Measurements from ENCODE around the gene CCDC88C. TPM values are rescaled to one million over a fixed set of nuclear protein-coding genes. Genes with fewer than 3 reads are reported as not detected.

Gene CCDC88C
- total and polyA plus RNA-seq, 2 donors = 25.6 to 47.4 TPM

GRCh38 chr14:91256661-91257060 is 161.0 kb downstream of the CCDC88C start:
- DNase-seq (ENCODE audit: low read depth in 6 of 9, low spot score in 9 of 9) = no peak
- Histone ChIP-seq H3K27me3 (ENCODE audit: control insufficient read depth in 2 of 2, insufficient read depth in 1 of 2, low read length in 1 of 2) (peaks cover 0 to 12% of the 10 kb centered on the region in 2 donors), H3K36me3 (ENCODE audit: control insufficient read depth in 2 of 2, insufficient read depth in 2 of 2, low read length in 1 of 2) (no peaks in the 10 kb centered on the region), H3K27ac (ENCODE audit: low read depth in 1 of 2, low read length in 1 of 2) (no peak overlapping the region), H3K4me3 (ENCODE audit: low read length in 2 of 2) (no peak overlapping the region), H3K4me1 (ENCODE audit: control insufficient read depth in 2 of 2, insufficient read depth in 2 of 2, low read length in 2 of 2) (peaks cover 28 to 53% of the 10 kb centered on the region in 2 donors), H3K9me3 (ENCODE audit: control insufficient read depth in 2 of 2, insufficient read depth in 1 of 2, low read length in 1 of 2) (peaks cover 0 to 7% of the 10 kb centered on the region in 2 donors)
- WGBS = 92% methylated on average over 1 of the region's 1 CpG

GRCh38 chr14:91255026-91255695 is 162.5 kb downstream of the CCDC88C start:
- peaks cover 38 to 55% of the 10 kb centered on the region in 2 donors for H3K4me1 ChIP-seq (ENCODE audit: control insufficient read depth in 2 of 2, insufficient read depth in 2 of 2, low read length in 2 of 2)
- 88% methylated on average over 9 of the region's 9 CpGs for WGBS
- peak overlapping the region; percentile 11 to 33 for H3K27ac ChIP-seq (ENCODE audit: low read depth in 1 of 2, low read length in 1 of 2)

GRCh38 chr14:91254461-91254860 is 163.2 kb downstream of the CCDC88C start:
- Histone ChIP-seq H3K9me3 (ENCODE audit: control insufficient read depth in 2 of 2, insufficient read depth in 1 of 2, low read length in 1 of 2) (no peaks in the 10 kb centered on the region), H3K4me3 (ENCODE audit: low read length in 2 of 2) (no peak overlapping the region), H3K4me1 (ENCODE audit: control insufficient read depth in 2 of 2, insufficient read depth in 2 of 2, low read length in 2 of 2) (peaks cover 42 to 62% of the 10 kb centered on the region in 2 donors), H3K36me3 (ENCODE audit: control insufficient read depth in 2 of 2, insufficient read depth in 2 of 2, low read length in 1 of 2) (no peaks in the 10 kb centered on the region), H3K27ac (ENCODE audit: low read depth in 1 of 2, low read length in 1 of 2) (peak overlapping the region in 1 of 2 donors; percentile 33), H3K27me3 (ENCODE audit: control insufficient read depth in 2 of 2, insufficient read depth in 1 of 2, low read length in 1 of 2) (peaks cover 0 to 12% of the 10 kb centered on the region in 2 donors)
- 34% methylated on average over 3 of the region's 3 CpGs for WGBS
- DNase-seq (ENCODE audit: low read depth in 6 of 9, low spot score in 9 of 9) = peak in 2 of 9 donors; percentile 55 to 75

More at GRCh38 chr14:91255026-91255695, 162.5 kb downstream of the CCDC88C start:
- Histone ChIP-seq H3K36me3 (ENCODE audit: control insufficient read depth in 2 of 2, insufficient read depth in 2 of 2, low read length in 1 of 2) (no peaks in the 10 kb centered on the region), H3K9me3 (ENCODE audit: control insufficient read depth in 2 of 2, insufficient read depth in 1 of 2, low read length in 1 of 2) (no peaks in the 10 kb centered on the region), H3K27me3 (ENCODE audit: control insufficient read depth in 2 of 2, insufficient read depth in 1 of 2, low read length in 1 of 2) (peaks cover 0 to 12% of the 10 kb centered on the region in 2 donors), H3K4me3 (ENCODE audit: low read length in 2 of 2) (no peak overlapping the region)
- no peak for DNase-seq (ENCODE audit: low read depth in 6 of 9, low spot score in 9 of 9)

- Histone ChIP-seq H3K9me3 (ENCODE audit: control insufficient read depth in 2 of 2, insufficient read depth in 1 of 2, low read length in 1 of 2) (no peaks in the 10 kb centered on the region), H3K4me3 (ENCODE audit: low read length in 2 of 2) (peak overlapping the region; percentile 39 to 59), H3K27ac (ENCODE audit: low read depth in 1 of 2, low read length in 1 of 2) (peak overlapping the region in 1 of 2 donors; percentile 61), H3K4me1 (ENCODE audit: control insufficient read depth in 2 of 2, insufficient read depth in 2 of 2, low read length in 2 of 2) (peaks cover 42 to 62% of the 10 kb centered on the region in 2 donors), H3K36me3 (ENCODE audit: control insufficient read depth in 2 of 2, insufficient read depth in 2 of 2, low read length in 1 of 2) (no peaks in the 10 kb centered on the region), H3K27me3 (ENCODE audit: control insufficient read depth in 2 of 2, insufficient read depth in 1 of 2, low read length in 1 of 2) (peaks cover 0 to 12% of the 10 kb centered on the region in 2 donors)
- no peak for DNase-seq (ENCODE audit: low read depth in 6 of 9, low spot score in 9 of 9)
- WGBS = 45% methylated on average over 20 of the region's 20 CpGs
Observed at GRCh38 chr14:91253795-91254323, 163.8 kb downstream of the CCDC88C start.

DNA sequence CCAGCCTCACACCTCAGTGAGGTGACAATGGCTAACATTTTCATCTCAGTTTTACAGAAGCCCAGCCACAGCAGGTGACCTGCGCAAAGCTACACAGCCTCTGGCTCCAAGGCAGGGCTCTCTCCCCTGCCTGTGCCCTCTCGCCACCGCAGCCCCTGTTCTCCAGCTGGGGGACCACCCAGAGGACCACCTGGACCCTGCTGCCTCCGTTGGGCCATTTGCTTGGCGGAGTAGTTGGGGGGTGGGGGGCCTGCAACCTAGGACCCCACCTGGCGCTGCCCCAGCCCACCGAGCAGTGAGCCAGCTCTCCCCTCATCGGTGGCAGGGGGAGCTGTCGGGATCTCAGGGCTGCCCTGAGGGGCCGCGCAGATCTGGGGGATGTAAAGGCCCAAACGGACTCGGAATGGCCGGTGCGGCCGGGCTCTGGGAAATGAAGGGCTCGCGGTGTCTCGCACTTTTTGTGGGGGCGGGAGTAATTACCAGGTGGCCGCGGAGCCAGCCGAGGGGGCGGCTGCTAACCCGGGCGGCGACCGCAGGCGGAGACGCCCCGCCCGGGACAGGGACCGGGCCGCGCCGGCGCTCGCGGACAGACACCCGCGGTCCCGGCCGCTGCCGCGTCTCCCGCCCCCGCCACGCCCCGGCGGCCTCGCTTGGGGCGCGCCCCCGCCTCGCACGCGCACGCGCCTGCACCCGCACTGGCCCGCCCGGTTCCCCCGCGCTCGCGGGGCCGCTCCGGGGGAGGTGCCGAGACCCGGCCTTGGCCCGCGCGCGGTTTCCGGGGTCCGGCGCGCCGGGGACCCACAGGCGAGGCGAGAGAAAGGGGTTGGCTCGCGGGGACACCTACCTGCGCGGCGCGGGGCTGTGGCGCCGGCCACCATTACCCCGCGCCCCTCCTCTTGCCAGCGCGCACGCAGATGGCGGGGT is 164.5 kb downstream of the CCDC88C start:
- peak overlapping the region; percentile 41 to 59 for H3K4me3 ChIP-seq (ENCODE audit: low read length in 2 of 2)
- H3K4me1 ChIP-seq (ENCODE audit: control insufficient read depth in 2 of 2, insufficient read depth in 2 of 2, low read length in 2 of 2) = peaks cover 42 to 62% of the 10 kb centered on the region in 2 donors
- DNase-seq (ENCODE audit: low read depth in 6 of 9, low spot score in 9 of 9) = peak in 1 of 9 donors; percentile 43
- 4% methylated on average over 95 of the region's 95 CpGs for WGBS
- H3K9me3 ChIP-seq (ENCODE audit: control insufficient read depth in 2 of 2, insufficient read depth in 1 of 2, low read length in 1 of 2) = no peaks in the 10 kb centered on the region
- peaks cover 0 to 12% of the 10 kb centered on the region in 2 donors for H3K27me3 ChIP-seq (ENCODE audit: control insufficient read depth in 2 of 2, insufficient read depth in 1 of 2, low read length in 1 of 2)
- H3K27ac ChIP-seq (ENCODE audit: low read depth in 1 of 2, low read length in 1 of 2) = peak overlapping the region in 1 of 2 donors; percentile 61
- H3K36me3 ChIP-seq (ENCODE audit: control insufficient read depth in 2 of 2, insufficient read depth in 2 of 2, low read length in 1 of 2) = no peaks in the 10 kb centered on the region

DNA sequence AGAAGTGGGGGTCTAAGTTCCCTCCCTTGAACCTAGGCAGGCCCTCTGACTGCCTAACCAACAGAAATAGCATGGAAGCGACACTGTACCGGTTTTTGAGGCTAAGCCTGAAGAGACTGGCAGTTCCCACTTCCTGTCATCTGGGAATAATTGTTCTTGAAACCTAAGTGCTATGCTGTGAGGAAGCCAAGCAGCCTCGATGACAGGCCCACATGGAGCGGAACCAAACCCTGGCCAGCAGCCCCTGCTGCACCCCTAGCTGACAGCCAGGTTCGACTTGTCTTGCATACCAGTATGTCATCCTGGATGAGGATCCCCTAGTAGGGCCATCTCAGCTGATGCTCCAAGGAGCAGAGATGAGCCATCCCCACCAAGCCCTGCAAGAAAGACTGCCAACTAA is 166.7 kb downstream of the CCDC88C start:
- Histone ChIP-seq H3K4me3 (ENCODE audit: low read length in 2 of 2) (no peak overlapping the region), H3K9me3 (ENCODE audit: control insufficient read depth in 2 of 2, insufficient read depth in 1 of 2, low read length in 1 of 2) (no peaks in the 10 kb centered on the region), H3K27ac (ENCODE audit: low read depth in 1 of 2, low read length in 1 of 2) (peak overlapping the region; percentile 48 to 53), H3K4me1 (ENCODE audit: control insufficient read depth in 2 of 2, insufficient read depth in 2 of 2, low read length in 2 of 2) (peaks cover 42 to 55% of the 10 kb centered on the region in 2 donors), H3K36me3 (ENCODE audit: control insufficient read depth in 2 of 2, insufficient read depth in 2 of 2, low read length in 1 of 2) (no peaks in the 10 kb centered on the region), H3K27me3 (ENCODE audit: control insufficient read depth in 2 of 2, insufficient read depth in 1 of 2, low read length in 1 of 2) (peaks cover 0 to 12% of the 10 kb centered on the region in 2 donors)
- DNase-seq (ENCODE audit: low read depth in 6 of 9, low spot score in 9 of 9) = no peak
- WGBS = 62% methylated on average over 5 of the region's 5 CpGs

DNA sequence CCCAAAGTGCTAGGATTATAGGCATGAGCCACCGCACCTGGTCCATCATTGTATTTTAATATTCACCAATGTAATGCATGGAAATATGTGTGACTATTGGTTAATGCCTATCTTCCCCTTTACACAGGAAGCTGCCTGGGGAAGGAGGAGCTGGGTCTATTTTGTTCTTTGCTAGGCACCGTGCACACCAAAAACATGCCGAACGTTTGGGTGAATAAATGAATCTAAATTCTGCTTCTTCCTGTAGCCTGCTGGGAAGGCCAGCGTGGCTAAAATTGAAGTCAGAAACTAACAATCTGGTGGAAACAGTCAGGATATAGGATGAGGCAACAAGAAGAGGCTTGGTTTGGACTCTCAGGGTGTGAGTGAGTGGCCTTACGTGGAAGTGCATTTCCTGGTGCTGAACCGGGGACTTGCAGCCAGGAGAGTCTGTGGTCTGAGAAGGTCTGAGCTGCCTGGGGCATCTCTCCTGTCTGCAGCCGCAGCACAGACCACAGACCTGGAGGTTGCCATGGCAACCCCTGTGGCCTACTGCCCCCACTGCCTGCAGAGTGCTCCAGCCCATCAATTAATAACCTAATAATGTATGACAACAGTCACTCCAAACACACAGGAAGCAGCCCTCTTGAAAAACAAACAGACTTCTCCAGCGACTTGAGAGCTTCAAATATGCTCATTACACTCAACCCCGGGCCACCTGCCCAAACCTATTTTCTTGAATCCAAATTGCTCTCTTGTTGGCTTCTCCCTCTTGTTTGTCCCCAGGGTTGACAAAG is 167.6 kb downstream of the CCDC88C start:
- Histone ChIP-seq H3K4me3 (ENCODE audit: low read length in 2 of 2) (no peak overlapping the region), H3K27ac (ENCODE audit: low read depth in 1 of 2, low read length in 1 of 2) (peak overlapping the region; percentile 53 to 74), H3K36me3 (ENCODE audit: control insufficient read depth in 2 of 2, insufficient read depth in 2 of 2, low read length in 1 of 2) (no peaks in the 10 kb centered on the region), H3K27me3 (ENCODE audit: control insufficient read depth in 2 of 2, insufficient read depth in 1 of 2, low read length in 1 of 2) (peaks cover 0 to 12% of the 10 kb centered on the region in 2 donors), H3K9me3 (ENCODE audit: control insufficient read depth in 2 of 2, insufficient read depth in 1 of 2, low read length in 1 of 2) (no peaks in the 10 kb centered on the region), H3K4me1 (ENCODE audit: control insufficient read depth in 2 of 2, insufficient read depth in 2 of 2, low read length in 2 of 2) (peaks cover 41 to 58% of the 10 kb centered on the region in 2 donors)
- WGBS = 24% methylated on average over 10 of the region's 10 CpGs
- DNase-seq (ENCODE audit: low read depth in 6 of 9, low spot score in 9 of 9) = peak in 1 of 9 donors; percentile 52

DNA sequence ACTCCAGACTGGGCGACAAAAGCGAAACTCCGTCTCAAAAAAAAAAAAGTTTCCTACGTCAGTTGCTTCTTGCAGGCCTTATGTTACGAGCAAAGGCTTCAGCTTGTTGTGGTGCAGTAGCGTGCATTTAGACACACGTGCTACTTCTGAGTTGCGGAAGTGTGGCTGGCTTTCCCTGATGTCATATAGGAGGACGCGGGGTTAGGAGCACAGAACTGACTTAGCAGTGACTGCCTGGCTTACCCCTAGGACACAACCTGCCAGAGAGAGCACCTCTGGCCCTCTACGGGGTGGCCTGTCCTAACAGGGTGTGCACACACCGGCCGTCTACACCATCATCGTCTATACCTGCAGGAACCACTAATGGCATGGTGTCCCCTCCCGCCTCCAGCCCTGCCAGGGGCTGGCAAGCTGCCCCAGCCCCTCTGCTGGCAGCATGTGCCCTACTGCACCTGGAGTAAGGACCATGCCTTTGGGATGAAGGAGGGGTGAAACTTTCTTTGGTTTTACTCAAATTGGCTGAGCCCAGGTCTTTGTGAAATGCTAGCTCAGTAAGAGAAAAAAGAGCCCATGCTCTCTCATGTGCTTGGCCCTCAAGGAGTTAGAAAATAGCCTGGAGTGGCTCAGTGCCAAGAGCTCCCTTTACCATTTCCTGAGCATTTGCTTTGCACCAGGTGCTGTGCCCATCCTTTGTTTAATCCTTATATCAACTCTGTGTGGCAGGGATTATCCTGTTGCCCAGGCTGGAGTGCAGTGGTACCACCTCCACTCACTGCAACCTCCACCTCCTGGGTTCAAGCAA is 171.4 kb downstream of the CCDC88C start:
- Histone ChIP-seq H3K36me3 (ENCODE audit: control insufficient read depth in 2 of 2, insufficient read depth in 2 of 2, low read length in 1 of 2) (no peaks in the 10 kb centered on the region), H3K4me3 (ENCODE audit: low read length in 2 of 2) (no peak overlapping the region), H3K27ac (ENCODE audit: low read depth in 1 of 2, low read length in 1 of 2) (peak overlapping the region; percentile 37 to 53), H3K4me1 (ENCODE audit: control insufficient read depth in 2 of 2, insufficient read depth in 2 of 2, low read length in 2 of 2) (peaks cover 49 to 67% of the 10 kb centered on the region in 2 donors), H3K9me3 (ENCODE audit: control insufficient read depth in 2 of 2, insufficient read depth in 1 of 2, low read length in 1 of 2) (no peaks in the 10 kb centered on the region), H3K27me3 (ENCODE audit: control insufficient read depth in 2 of 2, insufficient read depth in 1 of 2, low read length in 1 of 2) (no peaks in the 10 kb centered on the region)
- 78% methylated on average over 15 of the region's 15 CpGs for WGBS
- peak in 1 of 9 donors; percentile 70 for DNase-seq (ENCODE audit: low read depth in 6 of 9, low spot score in 9 of 9)
